IMR-90 (cell line): Measurements from ENCODE around the gene NKAIN4.

Experiments
- POLR2A ChIP-seq: IDR thresholded peaks from 2 replicates; pipeline ENCODE4 v1.6.1; 2012; ENCODE audit warnings: mild to moderate bottlenecking, low read depth, low read length
- TF ChIP-seq, protein P1 (sequence below): conservative IDR thresholded peaks from 2 replicates; pipeline ENCODE4 v1.5.1; 2012; ENCODE audit warnings: mild to moderate bottlenecking, low read depth, low read length, improper control_type of control experiment

DNA sequence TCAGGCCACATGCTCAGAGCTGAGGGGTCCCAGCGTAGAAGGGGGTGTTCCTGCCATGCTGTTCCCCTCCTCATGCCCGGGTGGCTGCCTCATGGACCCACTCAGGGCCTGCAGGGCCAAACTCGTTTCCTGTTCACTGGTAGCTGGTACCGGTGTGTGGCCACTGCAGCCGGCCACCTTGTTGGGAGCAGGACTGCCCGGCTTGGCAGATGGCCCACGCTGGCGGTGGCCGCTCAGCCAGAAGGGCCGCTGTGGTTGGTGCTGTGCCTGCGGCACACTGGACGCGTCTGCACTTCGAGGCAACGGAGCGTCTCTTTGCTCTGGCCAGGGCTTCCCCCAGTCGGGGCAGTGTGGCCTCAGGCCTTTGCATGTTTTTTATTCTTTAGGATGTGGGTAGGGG is 28.7 kb upstream of the NKAIN4 start:
- TF ChIP-seq, protein P1, sequence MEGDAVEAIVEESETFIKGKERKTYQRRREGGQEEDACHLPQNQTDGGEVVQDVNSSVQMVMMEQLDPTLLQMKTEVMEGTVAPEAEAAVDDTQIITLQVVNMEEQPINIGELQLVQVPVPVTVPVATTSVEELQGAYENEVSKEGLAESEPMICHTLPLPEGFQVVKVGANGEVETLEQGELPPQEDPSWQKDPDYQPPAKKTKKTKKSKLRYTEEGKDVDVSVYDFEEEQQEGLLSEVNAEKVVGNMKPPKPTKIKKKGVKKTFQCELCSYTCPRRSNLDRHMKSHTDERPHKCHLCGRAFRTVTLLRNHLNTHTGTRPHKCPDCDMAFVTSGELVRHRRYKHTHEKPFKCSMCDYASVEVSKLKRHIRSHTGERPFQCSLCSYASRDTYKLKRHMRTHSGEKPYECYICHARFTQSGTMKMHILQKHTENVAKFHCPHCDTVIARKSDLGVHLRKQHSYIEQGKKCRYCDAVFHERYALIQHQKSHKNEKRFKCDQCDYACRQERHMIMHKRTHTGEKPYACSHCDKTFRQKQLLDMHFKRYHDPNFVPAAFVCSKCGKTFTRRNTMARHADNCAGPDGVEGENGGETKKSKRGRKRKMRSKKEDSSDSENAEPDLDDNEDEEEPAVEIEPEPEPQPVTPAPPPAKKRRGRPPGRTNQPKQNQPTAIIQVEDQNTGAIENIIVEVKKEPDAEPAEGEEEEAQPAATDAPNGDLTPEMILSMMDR, result no peak
- TF ChIP-seq POLR2A, result no peak
